Thymus (tissue), 11 donors: Measurements from ENCODE around the gene USE1. TPM values are rescaled to one million over a fixed set of nuclear protein-coding genes. Genes with fewer than 3 reads are reported as not detected.
A peak's percentile ranks its signal among the peaks of the same experiment; 100 is the strongest.

Source experiments
- DNase-seq, 9 donors: peaks; one replicate each; pipeline ENCODE4 v3.0.0-alpha.2; 2013; ENCODE audit warnings: low spot score in 9 of 9, low read depth in 6 of 9, missing footprints in 1 of 9
- H3K27ac ChIP-seq, 2 donors: one replicate each; pipeline ENCODE4 v1.5.1; 2013; ENCODE audit warnings: control low read depth in 1 of 2, low read depth in 1 of 2, low read length in 1 of 2, mild to moderate bottlenecking in 1 of 2, moderate library complexity in 1 of 2
- H3K27me3 ChIP-seq, 2 donors: one replicate each; pipeline ENCODE4 v1.5.1; 2013; ENCODE audit warnings: low read length in 1 of 2; ENCODE audit not compliant: control insufficient read depth in 2 of 2, insufficient read depth in 1 of 2
- H3K36me3 ChIP-seq, 2 donors: one replicate each; pipeline ENCODE4 v1.5.1; 2013; ENCODE audit warnings: low read length in 1 of 2, mild to moderate bottlenecking in 1 of 2, moderate library complexity in 1 of 2; ENCODE audit not compliant: control insufficient read depth in 2 of 2, insufficient read depth in 2 of 2
- H3K4me1 ChIP-seq, 2 donors: one replicate each; pipeline ENCODE4 v1.5.1; 2013; ENCODE audit warnings: low read length in 2 of 2; ENCODE audit not compliant: control insufficient read depth in 2 of 2, insufficient read depth in 2 of 2
- H3K4me3 ChIP-seq, 2 donors: one replicate each; pipeline ENCODE4 v1.5.1; 2013; ENCODE audit warnings: low read length in 2 of 2, control low read depth in 1 of 2, mild to moderate bottlenecking in 1 of 2
- H3K9me3 ChIP-seq, 2 donors: one replicate each; pipeline ENCODE4 v1.5.1; 2013; ENCODE audit warnings: low read length in 1 of 2, mild to moderate bottlenecking in 1 of 2; ENCODE audit not compliant: control insufficient read depth in 2 of 2, insufficient read depth in 1 of 2
- WGBS: extraction: QIAGEN DNeasy Blood & Tissue Kit; methylation state at CpG from one replicate; pipeline ENCODE4 v1.1.7; 2013; 5-methylcytosine and 5-hydroxymethylcytosine counted together
- polyA plus RNA-seq: library from polyadenylated mRNA; stranded (reverse); fragments of 200-250 nt; gene quantifications from one replicate; pipeline ENCODE4 v1.2.3, GENCODE V29; 2013
- total RNA-seq: library from RNA; stranded (reverse); fragments of 120-200 nt; gene quantifications from one replicate; pipeline ENCODE4 v1.2.4, GENCODE V29; 2013
- donor health status: healthy.

Gene USE1
- total and polyA plus RNA-seq, 2 donors = 21.3 to 52.9 TPM

DNA sequence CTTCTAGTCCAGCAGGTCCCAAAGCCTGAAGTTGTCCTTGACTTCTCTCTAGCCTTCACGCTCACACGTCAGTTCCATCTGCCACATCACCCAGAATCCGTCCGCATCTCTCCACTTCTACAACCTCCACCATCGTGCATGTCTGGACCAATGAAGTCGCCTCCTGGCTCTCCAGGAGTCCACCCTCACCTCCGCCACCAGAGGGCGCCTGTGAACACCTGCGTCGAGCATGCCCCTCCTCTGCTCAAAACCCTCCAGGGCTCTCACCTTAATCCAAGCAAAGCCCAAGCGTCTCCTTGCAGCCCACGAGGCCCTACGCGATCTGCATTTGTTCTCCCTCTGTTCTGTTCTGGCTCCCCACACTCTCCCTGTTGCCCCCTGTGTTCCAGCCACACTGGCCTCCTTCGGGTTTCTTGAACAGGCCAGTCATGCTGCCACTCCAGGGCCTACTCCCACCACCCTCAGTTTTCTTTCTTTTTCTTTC lies 45.7 kb downstream of the USE1 start:
- peak; percentile 56 to 89 (median 76) for DNase-seq
- H3K9me3 ChIP-seq = peaks cover 1 to 22% of the 10 kb centered on the region in 2 donors
- H3K27ac ChIP-seq = no peak overlapping the region
- no peaks in the 10 kb centered on the region for H3K36me3 ChIP-seq
- peaks cover 0 to 9% of the 10 kb centered on the region in 2 donors for H3K4me1 ChIP-seq
- H3K27me3 ChIP-seq = no peaks in the 10 kb centered on the region
- 39% methylated on average over 15 of the region's 15 CpGs for WGBS
- H3K4me3 ChIP-seq = no peak overlapping the region

DNA sequence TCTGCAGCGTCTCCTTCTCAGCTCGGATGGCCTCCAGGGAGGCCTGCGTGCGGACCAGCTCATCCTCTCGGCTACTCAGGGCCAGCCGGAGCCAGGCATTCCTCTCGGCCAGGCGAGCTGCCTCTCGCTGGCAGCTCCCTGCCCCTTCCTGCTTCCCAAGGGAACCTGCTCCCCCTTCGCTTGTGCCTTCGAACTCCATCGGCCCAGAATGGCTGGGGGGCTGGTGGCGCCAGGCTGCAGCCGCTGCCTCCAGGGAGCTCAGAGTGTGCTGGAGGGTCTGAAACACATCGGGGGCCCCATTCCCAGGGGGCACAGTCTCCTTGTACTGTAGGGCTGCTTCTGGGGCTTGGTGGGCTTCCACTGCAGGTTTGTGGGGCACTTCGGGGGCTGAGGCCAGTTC lies 47.4 kb downstream of the USE1 start:
- DNase-seq = no peak
- no peak overlapping the region for H3K27ac ChIP-seq
- WGBS = 95% methylated on average over 16 of the region's 16 CpGs
- no peaks in the 10 kb centered on the region for H3K27me3 ChIP-seq
- peaks cover under 1 to 18% of the 10 kb centered on the region in 2 donors for H3K4me1 ChIP-seq
- no peaks in the 10 kb centered on the region for H3K36me3 ChIP-seq
- H3K9me3 ChIP-seq = peaks cover 1 to 22% of the 10 kb centered on the region in 2 donors
- no peak overlapping the region for H3K4me3 ChIP-seq

- WGBS = 95% methylated on average over 23 of the region's 23 CpGs
- H3K4me1 ChIP-seq = peaks cover 7 to 26% of the 10 kb centered on the region in 2 donors
Observed at GRCh38 chr19:17263712-17264640, 48.8 kb downstream of the USE1 start.

GRCh38 chr19:17264641-17264979 lies 49.5 kb downstream of the USE1 start, which contains the start of gene USHBP1:
USHBP1 (minus strand) TSS chr19:17264745; CDS start chr19:17264299, 446 bp downstream.
- Histone ChIP-seq H3K27me3 (no peaks in the 10 kb centered on the region), H3K4me3 (no peak within 1 kb of the TSS), H3K27ac (no peak within 1 kb of the TSS), H3K9me3 (peaks cover 1 to 11% of the 10 kb centered on the region in 2 donors), H3K4me1 (peaks cover 7 to 26% of the 10 kb centered on the region in 2 donors), H3K36me3 (peaks cover 5 to 8% of the 10 kb centered on the region in 2 donors)
- peak in 1 of 9 donors; percentile 38 for DNase-seq
- 60% methylated on average over 5 of the region's 5 CpGs for WGBS

More at GRCh38 chr19:17263712-17264640, 48.8 kb downstream of the USE1 start:
- Histone ChIP-seq H3K27me3 (no peaks in the 10 kb centered on the region), H3K9me3 (peaks cover 1 to 17% of the 10 kb centered on the region in 2 donors), H3K36me3 (peaks cover 3 to 4% of the 10 kb centered on the region in 2 donors), H3K4me3 (no peak overlapping the region), H3K27ac (no peak overlapping the region)
- DNase-seq = no peak

DNA sequence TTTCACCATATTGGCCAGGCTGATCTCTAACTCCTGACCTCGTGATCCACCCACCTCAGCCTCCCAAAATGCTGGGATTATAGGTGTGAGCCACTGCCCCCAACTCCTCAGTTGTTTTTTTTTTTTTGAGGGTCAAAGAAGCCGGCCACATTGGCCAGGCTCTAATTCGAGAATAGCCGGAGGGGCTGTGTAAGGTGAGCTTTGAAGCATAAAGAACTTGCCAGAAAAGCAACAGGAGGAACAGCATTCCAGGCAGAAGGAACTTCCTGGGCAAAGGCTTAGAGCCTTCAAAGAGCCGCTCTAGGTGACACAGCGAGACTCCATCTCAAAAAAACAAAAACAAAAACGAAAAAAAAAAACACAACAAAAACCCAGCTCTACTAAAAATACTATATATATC lies 50.9 kb downstream of the USE1 start:
- H3K27ac ChIP-seq = no peak overlapping the region
- 95% methylated on average over 7 of the region's 7 CpGs for whole genome bisulfite sequencing

GRCh38 chr19:17266589-17266974 lies 51.4 kb downstream of the USE1 start:
- H3K4me1 ChIP-seq = peaks cover 7 to 26% of the 10 kb centered on the region in 2 donors
- no peaks in the 10 kb centered on the region for H3K27me3 ChIP-seq
- no peak for DNase-seq
- peak overlapping the region; percentile 47 to 77 for H3K27ac ChIP-seq
- H3K4me3 ChIP-seq = no peak overlapping the region
- peaks cover 9 to 21% of the 10 kb centered on the region in 2 donors for H3K36me3 ChIP-seq
- no peaks in the 10 kb centered on the region for H3K9me3 ChIP-seq
- 47% methylated on average over 12 of the region's 12 CpGs for WGBS

More for the DNA sequence above, 50.9 kb downstream of the USE1 start:
- DNase-seq = no peak
- H3K36me3 ChIP-seq = peaks cover 5 to 16% of the 10 kb centered on the region in 2 donors
- no peak overlapping the region for H3K4me3 ChIP-seq
- peaks cover 7 to 26% of the 10 kb centered on the region in 2 donors for H3K4me1 ChIP-seq
- no peaks in the 10 kb centered on the region for H3K9me3 ChIP-seq
- no peaks in the 10 kb centered on the region for H3K27me3 ChIP-seq

GRCh38 chr19:17266975-17267788 lies 52.0 kb downstream of the USE1 start, which contains the start of gene BABAM1:
BABAM1 (plus strand) TSS chr19:17267443; CDS start chr19:17268807, 1,364 bp downstream.
- Histone ChIP-seq H3K4me1 (peaks cover 7 to 26% of the 10 kb centered on the region in 2 donors), H3K36me3 (peaks cover 15 to 27% of the 10 kb centered on the region in 2 donors), H3K27me3 (no peaks in the 10 kb centered on the region), H3K4me3 (peak within 1 kb of the TSS; percentile 78 to 95), H3K27ac (peak within 1 kb of the TSS; percentile 77 to 90), H3K9me3 (no peaks in the 10 kb centered on the region)
- under 1% methylated on average over 27 of the region's 27 CpGs for WGBS
- DNase-seq = peak; percentile 93 to 99 (median 97)

GRCh38 chr19:17268754-17269153 lies 53.6 kb downstream of the USE1 start:
- Histone ChIP-seq H3K36me3 (peaks cover 20 to 36% of the 10 kb centered on the region in 2 donors), H3K4me3 (no peak overlapping the region), H3K9me3 (no peaks in the 10 kb centered on the region), H3K27ac (no peak overlapping the region), H3K4me1 (peaks cover 7 to 26% of the 10 kb centered on the region in 2 donors), H3K27me3 (no peaks in the 10 kb centered on the region)
- 98% methylated on average over 13 of the region's 13 CpGs for WGBS
- DNase-seq = no peak
